PFSK-1 (cell line): ENCODE measurements around the gene GUCY1A1.

ENCODE experiments used
- POLR2AphosphoS5 ChIP-seq: IDR thresholded peaks from 2 replicates; pipeline ENCODE4 v1.6.1; 2012; ENCODE audit warnings: low read depth, mild to moderate bottlenecking, control low read depth, low read length, moderate library complexity
- SIN3A ChIP-seq: IDR thresholded peaks from 2 replicates; pipeline ENCODE4 v1.6.1; 2012; ENCODE audit warnings: mild to moderate bottlenecking, low read length, moderate library complexity, borderline replicate concordance; ENCODE audit not compliant: insufficient read depth

GRCh38 chr4:155734951-155735350 is 68.3 kb downstream of the GUCY1A1 start:
- TF ChIP-seq POLR2AphosphoS5 (no peak), SIN3A (no peak)
